Measurements from ENCODE around the gene TRMT61A. TPM values are rescaled to one million over a fixed set of nuclear protein-coding genes. Genes with fewer than 3 reads are reported as not detected.

The TRMT61A gene
- total RNA-seq, 4 donors from 2014 or later = 3.6 to 26.5 (median 8.7) TPM

GRCh38 chr14:103552846-103553210 is 23.8 kb downstream of the TRMT61A start:
- no peak for DNase-seq
- no peaks in the 10 kb centered on the region for H3K27me3 ChIP-seq
- no peaks in the 10 kb centered on the region for H3K9me3 ChIP-seq
- H3K27ac ChIP-seq = peak overlapping the region; percentile 71 to 86
- no peaks in the 10 kb centered on the region for H3K36me3 ChIP-seq
- intact Hi-C loops (cut with DNase I; ENCODE audit: low total_unique reads) = no loop called here
- no peak overlapping the region for H3K4me3 ChIP-seq
- TF ChIP-seq POLR2A (IDR thresholded peaks at IDR 0.05) = no peak
- peaks cover 6 to 20% of the 10 kb centered on the region in 2 donors for H3K4me1 ChIP-seq

- TF ChIP-seq CTCF (IDR thresholded peaks at IDR 0.05) (no peak), POLR2A (IDR thresholded peaks at IDR 0.05) (no peak)
- Histone ChIP-seq H3K4me3 (no peak overlapping the region), H3K9me3 (no peaks in the 10 kb centered on the region), H3K4me1 (peaks cover 20 to 29% of the 10 kb centered on the region in 2 donors), H3K27ac (peak overlapping the region in 1 of 2 donors; percentile 9), H3K36me3 (no peaks in the 10 kb centered on the region), H3K27me3 (no peaks in the 10 kb centered on the region)
- DNase-seq = no peak
- intact Hi-C loops (cut with DNase I; ENCODE audit: low total_unique reads) = no loop called here
Measured at GRCh38 chr14:103555559-103556337, 26.8 kb downstream of the TRMT61A start.

DNA sequence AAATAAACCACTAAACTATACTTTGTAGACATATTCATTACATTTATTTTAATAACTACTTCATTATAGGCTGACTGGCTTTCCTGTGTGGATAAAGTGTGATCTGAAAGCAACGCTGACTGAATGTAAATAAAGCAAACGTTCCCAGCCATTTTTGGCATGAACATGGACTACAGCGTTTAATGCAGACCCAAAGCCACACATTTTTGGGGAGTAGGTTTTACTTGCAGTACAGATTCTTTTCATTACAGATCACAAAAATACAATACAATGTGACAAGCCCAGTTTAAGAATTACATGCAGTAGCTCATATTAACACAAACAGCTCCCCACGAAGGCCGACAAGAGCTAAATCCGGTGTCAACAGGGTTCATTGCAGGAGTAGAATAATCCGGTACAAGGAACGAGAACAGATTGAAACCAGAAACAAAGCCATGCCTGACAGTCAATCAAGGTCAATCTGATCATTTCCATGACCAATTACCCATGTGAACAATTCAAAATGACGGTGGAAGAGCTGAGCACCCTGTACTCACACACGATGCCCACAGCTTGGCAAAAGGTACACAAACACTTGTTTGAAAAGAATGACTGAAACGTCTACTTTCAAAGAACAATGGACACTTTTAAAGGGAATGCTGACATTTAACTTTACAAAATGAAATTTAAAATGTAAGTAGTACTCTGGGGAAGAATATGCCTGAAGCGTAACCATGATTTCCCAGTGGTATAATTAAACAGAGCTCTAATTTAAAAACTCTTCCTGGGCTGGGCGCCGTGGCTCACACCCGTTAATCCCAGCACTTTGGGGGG is 28.2 kb downstream of the TRMT61A start:
- peak overlapping the region; percentile 64 to 80 for H3K27ac ChIP-seq
- H3K4me1 ChIP-seq = peaks cover 22 to 23% of the 10 kb centered on the region in 2 donors
- no peak for DNase-seq
- H3K36me3 ChIP-seq = no peaks in the 10 kb centered on the region
- intact Hi-C loops (cut with DNase I; ENCODE audit: low total_unique reads) = no loop called here
- no peak overlapping the region for H3K4me3 ChIP-seq
- no peaks in the 10 kb centered on the region for H3K9me3 ChIP-seq
- H3K27me3 ChIP-seq = no peaks in the 10 kb centered on the region
- TF ChIP-seq POLR2A (IDR thresholded peaks at IDR 0.05) (no peak), CTCF (IDR thresholded peaks at IDR 0.05) (no peak)

GRCh38 chr14:103558071-103558882 is 29.3 kb downstream of the TRMT61A start:
- H3K27me3 ChIP-seq = no peaks in the 10 kb centered on the region
- no peaks in the 10 kb centered on the region for H3K9me3 ChIP-seq
- TF ChIP-seq CTCF (IDR thresholded peaks at IDR 0.05) (no peak), POLR2A (IDR thresholded peaks at IDR 0.05) (no peak)
- H3K36me3 ChIP-seq = no peaks in the 10 kb centered on the region
- H3K4me3 ChIP-seq = no peak overlapping the region
- intact Hi-C loops (cut with DNase I; ENCODE audit: low total_unique reads) = no loop called here
- peak; percentile 65 to 68 for DNase-seq
- peak overlapping the region; percentile 64 to 80 for H3K27ac ChIP-seq
- peaks cover 20 to 23% of the 10 kb centered on the region in 2 donors for H3K4me1 ChIP-seq

DNA sequence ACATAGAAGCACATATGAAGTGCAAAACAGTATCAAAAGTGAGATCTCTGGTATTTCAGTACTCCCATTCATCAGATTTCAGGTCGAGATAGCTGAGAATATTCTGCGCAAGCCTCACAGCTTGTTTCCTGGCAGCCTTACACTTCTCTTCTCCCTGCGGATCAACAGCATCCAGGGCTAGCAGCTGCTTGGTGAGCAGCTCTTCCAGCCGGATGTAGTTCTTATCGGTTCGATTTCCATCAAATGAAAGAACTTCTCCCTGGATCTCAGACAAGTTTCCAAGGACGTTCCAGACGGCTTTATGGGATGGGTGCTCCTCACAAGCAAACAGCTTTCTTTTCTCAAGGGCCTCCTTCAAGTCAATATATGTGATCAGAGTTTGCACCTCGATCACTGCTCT is 30.8 kb downstream of the TRMT61A start:
- no peaks in the 10 kb centered on the region for H3K36me3 ChIP-seq
- intact Hi-C loops (cut with DNase I; ENCODE audit: low total_unique reads) = no loop called here
- peak overlapping the region; percentile 64 to 80 for H3K27ac ChIP-seq
- peaks cover 20 to 29% of the 10 kb centered on the region in 2 donors for H3K4me1 ChIP-seq
- H3K4me3 ChIP-seq = no peak overlapping the region
- no peaks in the 10 kb centered on the region for H3K9me3 ChIP-seq
- no peak for DNase-seq
- TF ChIP-seq CTCF (IDR thresholded peaks at IDR 0.05) (no peak), POLR2A (IDR thresholded peaks at IDR 0.05) (no peak)
- H3K27me3 ChIP-seq = no peaks in the 10 kb centered on the region
